ENCODE measurements around the gene SCRN1. TPM values are rescaled to one million over a fixed set of nuclear protein-coding genes. Genes with fewer than 3 reads are reported as not detected.

The SCRN1 gene
- total RNA-seq, 1 experiment from 2014 or later = 116 TPM

- Mint-ChIP-seq H3K9me3 (ENCODE audit: low read depth, unreplicated experiment) (no peaks in the 10 kb centered on the region), H3K27ac (ENCODE audit: unreplicated experiment) (no peak overlapping the region), H3K4me3 (ENCODE audit: low read depth, unreplicated experiment) (no peak overlapping the region), H3K36me3 (ENCODE audit: insufficient read depth, unreplicated experiment) (peaks cover 26% of the 10 kb centered on the region), H3K4me1 (ENCODE audit: low read depth, unreplicated experiment) (no peaks in the 10 kb centered on the region), H3K27me3 (ENCODE audit: unreplicated experiment) (no peaks in the 10 kb centered on the region)
- no peak for DNase-seq
- no TSS peak for BruUV-seq (replicated peaks)
- CTCF ChIA-PET = interaction anchor here (0.6 to 0.7 kb wide), 2 partner anchors 167 to 1620 kb away, joined by 3 read pairs; no protein-coding TSS in a partner anchor
- no peak for TF ChIP-seq CTCF (IDR thresholded peaks at IDR 0.05; ENCODE audit: unreplicated experiment)
- intact Hi-C loops (cut with micrococcal nuclease; ENCODE audit: unreplicated experiment) = no loop called here
Measured at GRCh38 chr7:29926216-29926615, 63.4 kb downstream of the SCRN1 start.

- Mint-ChIP-seq H3K4me3 (ENCODE audit: low read depth, unreplicated experiment) (no peak overlapping the region), H3K27me3 (ENCODE audit: unreplicated experiment) (no peaks in the 10 kb centered on the region), H3K4me1 (ENCODE audit: low read depth, unreplicated experiment) (no peaks in the 10 kb centered on the region), H3K9me3 (ENCODE audit: low read depth, unreplicated experiment) (no peaks in the 10 kb centered on the region), H3K36me3 (ENCODE audit: insufficient read depth, unreplicated experiment) (peaks cover 16% of the 10 kb centered on the region), H3K27ac (ENCODE audit: unreplicated experiment) (no peak overlapping the region)
- no peak for TF ChIP-seq CTCF (IDR thresholded peaks at IDR 0.05; ENCODE audit: unreplicated experiment)
- CTCF ChIA-PET = interaction anchor here (0.5 to 0.7 kb wide), 2 partner anchors 34 to 1239 kb away, joined by 3 to 5 read pairs; no protein-coding TSS in a partner anchor
- intact Hi-C loops (cut with micrococcal nuclease; ENCODE audit: unreplicated experiment) = no loop called here
- DNase-seq = no peak
- BruUV-seq (replicated peaks) = no TSS peak
Measured at GRCh38 chr7:29924684-29925083, 64.9 kb downstream of the SCRN1 start.

GRCh38 chr7:29924006-29924405, 65.6 kb downstream of the SCRN1 start:
- DNase-seq = no peak
- Mint-ChIP-seq H3K27ac (ENCODE audit: unreplicated experiment) (no peak overlapping the region), H3K4me3 (ENCODE audit: low read depth, unreplicated experiment) (no peak overlapping the region), H3K9me3 (ENCODE audit: low read depth, unreplicated experiment) (no peaks in the 10 kb centered on the region), H3K36me3 (ENCODE audit: insufficient read depth, unreplicated experiment) (peaks cover 16% of the 10 kb centered on the region), H3K4me1 (ENCODE audit: low read depth, unreplicated experiment) (no peaks in the 10 kb centered on the region), H3K27me3 (ENCODE audit: unreplicated experiment) (no peaks in the 10 kb centered on the region)
- CTCF ChIA-PET = interaction anchor here (0.5 to 1.1 kb wide), 4 partner anchors 34 to 1238 kb away, joined by 3 to 5 read pairs (median 3); no protein-coding TSS in a partner anchor
- no peak for TF ChIP-seq CTCF (IDR thresholded peaks at IDR 0.05; ENCODE audit: unreplicated experiment)
- intact Hi-C loops (cut with micrococcal nuclease; ENCODE audit: unreplicated experiment) = no loop called here
- no TSS peak for BruUV-seq (replicated peaks)

GRCh38 chr7:29922921-29923700, 66.5 kb downstream of the SCRN1 start:
- DNase-seq = no peak
- Mint-ChIP-seq H3K36me3 (ENCODE audit: insufficient read depth, unreplicated experiment) (peaks cover 16% of the 10 kb centered on the region), H3K4me1 (ENCODE audit: low read depth, unreplicated experiment) (no peaks in the 10 kb centered on the region), H3K4me3 (ENCODE audit: low read depth, unreplicated experiment) (no peak overlapping the region), H3K9me3 (ENCODE audit: low read depth, unreplicated experiment) (no peaks in the 10 kb centered on the region), H3K27ac (ENCODE audit: unreplicated experiment) (no peak overlapping the region), H3K27me3 (ENCODE audit: unreplicated experiment) (no peaks in the 10 kb centered on the region)
- intact Hi-C loops (cut with micrococcal nuclease; ENCODE audit: unreplicated experiment) = no loop called here
- CTCF ChIA-PET = interaction anchor here (1.0 to 3.0 kb wide), 3 partner anchors 139 to 287 kb away, joined by 3 to 30 read pairs (median 3); no protein-coding TSS in a partner anchor
- TF ChIP-seq CTCF (IDR thresholded peaks at IDR 0.05; ENCODE audit: unreplicated experiment) = no peak
- BruUV-seq (replicated peaks) = no TSS peak
